ENCODE results near the gene DAB2. TPM values are rescaled to one million over a fixed set of nuclear protein-coding genes. Genes with fewer than 3 reads are reported as not detected.

The DAB2 gene
- total and polyA plus RNA-seq, 2 donors (not counting 1 experiment from before 2014, with no cell fraction given): 0.03 to 0.47 TPM

- H3K27me3 Mint-ChIP-seq: peaks cover 9% of the 10 kb centered on the region
- ATAC-seq (ENCODE audit: low read depth) (no peak), DNase-seq (no peak)
- no peak overlapping the region for H3K4me2 ChIP-seq (replicated peaks; ENCODE audit: low read depth, low read length, poor library complexity, severe bottlenecking)
- H3K4me3 Mint-ChIP-seq: no peak overlapping the region
- H3K27ac Mint-ChIP-seq: no peak overlapping the region
- H2AFZ ChIP-seq (ENCODE audit: insufficient read depth, low read depth, low read length, poor library complexity, severe bottlenecking): no peak overlapping the region
- H3K36me3 ChIP-seq (replicated peaks in 1 of 2; ENCODE audit: control extremely low read depth in 1 of 2, control insufficient read depth in 1 of 2, extremely low read depth in 1 of 2, insufficient read depth in 2 of 2, low read length in 1 of 2): no peaks in the 10 kb centered on the region
- 100% methylated on average over 1 of the region's 4 CpGs for WGBS (ENCODE audit: insufficient coverage)
- no peaks in the 10 kb centered on the region for H3K9me3 ChIP-seq (ENCODE audit: control extremely low read depth in 1 of 3, control insufficient read depth in 2 of 3, insufficient read depth in 1 of 3, low read length in 2 of 3)
- H3K4me3 ChIP-seq (ENCODE audit: control extremely low read depth in 1 of 5, extremely low read depth in 1 of 5, insufficient read depth in 1 of 5, low read depth in 2 of 5, low read length in 4 of 5): no peak overlapping the region
- intact Hi-C loops (cut with micrococcal nuclease): no loop called here
- no peaks in the 10 kb centered on the region for H3K9me3 Mint-ChIP-seq (ENCODE audit: insufficient read depth)
- H4K20me1 ChIP-seq (ENCODE audit: control insufficient read depth, insufficient read depth, low read length, poor library complexity, severe bottlenecking): no peaks in the 10 kb centered on the region
- no peaks in the 10 kb centered on the region for H3K79me2 ChIP-seq (ENCODE audit: control insufficient read depth, insufficient read depth, low read length)
- H3K27ac ChIP-seq (ENCODE audit: low read length in 2 of 2): no peak overlapping the region
- TF ChIP-seq EZH2 (IDR thresholded peaks at IDR 0.05; ENCODE audit: borderline replicate concordance, insufficient read depth, low read depth, low read length, poor library complexity, severe bottlenecking): no peak
- TF ChIP-seq CTCF (IDR thresholded peaks at IDR 0.05): no peak
- no peak overlapping the region for H3K9ac ChIP-seq (ENCODE audit: low read length)
- H3K4me1 ChIP-seq (ENCODE audit: control insufficient read depth in 2 of 2, insufficient read depth in 2 of 2, low read length in 2 of 2): no peaks in the 10 kb centered on the region
- H3K4me1 Mint-ChIP-seq: no peaks in the 10 kb centered on the region
- ChIA-PET CTCF (interaction anchor here (1.6 kb wide), 1 partner anchor 36 kb away, joined by 3 read pairs; no protein-coding TSS in a partner anchor), POLR2A (no interaction called here)
- H3K27me3 ChIP-seq (replicated peaks in 1 of 4; ENCODE audit: control extremely low read depth in 1 of 4, control insufficient read depth in 3 of 4, insufficient read depth in 4 of 4, low read length in 3 of 4): no peaks in the 10 kb centered on the region
Measured at GRCh38 chr5:39411985-39412384, 12.8 kb downstream of the DAB2 start.

- Histone ChIP-seq H3K36me3 (replicated peaks in 1 of 2; ENCODE audit: control extremely low read depth in 1 of 2, control insufficient read depth in 1 of 2, extremely low read depth in 1 of 2, insufficient read depth in 2 of 2, low read length in 1 of 2) (no peaks in the 10 kb centered on the region), H3K9ac (ENCODE audit: low read length) (no peak overlapping the region), H3K27ac (ENCODE audit: low read length in 2 of 2) (no peak overlapping the region), H3K79me2 (ENCODE audit: control insufficient read depth, insufficient read depth, low read length) (no peaks in the 10 kb centered on the region), H3K4me3 (ENCODE audit: control extremely low read depth in 1 of 5, extremely low read depth in 1 of 5, insufficient read depth in 1 of 5, low read depth in 2 of 5, low read length in 4 of 5) (no peak overlapping the region), H3K9me3 (ENCODE audit: control extremely low read depth in 1 of 3, control insufficient read depth in 2 of 3, insufficient read depth in 1 of 3, low read length in 2 of 3) (no peaks in the 10 kb centered on the region), H3K4me2 (replicated peaks; ENCODE audit: low read depth, low read length, poor library complexity, severe bottlenecking) (no peak overlapping the region), H3K4me1 (ENCODE audit: control insufficient read depth in 2 of 2, insufficient read depth in 2 of 2, low read length in 2 of 2) (no peaks in the 10 kb centered on the region), H2AFZ (ENCODE audit: insufficient read depth, low read depth, low read length, poor library complexity, severe bottlenecking) (no peak overlapping the region), H4K20me1 (ENCODE audit: control insufficient read depth, insufficient read depth, low read length, poor library complexity, severe bottlenecking) (no peaks in the 10 kb centered on the region), H3K27me3 (replicated peaks in 1 of 4; ENCODE audit: control extremely low read depth in 1 of 4, control insufficient read depth in 3 of 4, insufficient read depth in 4 of 4, low read length in 3 of 4) (no peaks in the 10 kb centered on the region)
- no peak overlapping the region for H3K4me3 Mint-ChIP-seq
- H3K4me1 Mint-ChIP-seq: no peaks in the 10 kb centered on the region
- peaks cover 12% of the 10 kb centered on the region for H3K27me3 Mint-ChIP-seq
- no CpG with 5 or more reads among the region's 1 CpG for WGBS (ENCODE audit: insufficient coverage)
- no peak for TF ChIP-seq EZH2 (IDR thresholded peaks at IDR 0.05; ENCODE audit: borderline replicate concordance, insufficient read depth, low read depth, low read length, poor library complexity, severe bottlenecking)
- no peak for TF ChIP-seq CTCF (IDR thresholded peaks at IDR 0.05)
- ChIA-PET POLR2A (no interaction called here), CTCF (interaction anchor here (0.6 to 1.6 kb wide), 2 partner anchors 14 to 35 kb away, joined by 3 read pairs; partner anchors contain the start of gene DAB2)
- no peak overlapping the region for H3K27ac Mint-ChIP-seq
- no peak for ATAC-seq (ENCODE audit: low read depth)
- H3K9me3 Mint-ChIP-seq (ENCODE audit: insufficient read depth): no peaks in the 10 kb centered on the region
- DNase-seq: no peak
- intact Hi-C loops (cut with micrococcal nuclease): no loop called here
Measured at GRCh38 chr5:39411061-39411460, 13.7 kb downstream of the DAB2 start.
